A204.1 (cell line): Measurements from ENCODE around the gene CAMK2A.

ENCODE experiments used
- FAIRE-seq: peaks from 2 replicates; lab custom pipeline; 2012; peaks lifted over from hg19 to GRCh38; lab: Jason Lieb, UNC

CAMK2A gene

GRCh38 chr5:150289551-150290390 is at the start of gene CAMK2A:
Gene CAMK2A (minus strand): TSS chr5:150289773. CDS start chr5:150289625, 148 bp downstream.
- FAIRE-seq: no peak

- FAIRE-seq: no peak
These were observed 49.6 kb upstream of the CAMK2A start for GRCh38 chr5:150339165-150339564.

DNA sequence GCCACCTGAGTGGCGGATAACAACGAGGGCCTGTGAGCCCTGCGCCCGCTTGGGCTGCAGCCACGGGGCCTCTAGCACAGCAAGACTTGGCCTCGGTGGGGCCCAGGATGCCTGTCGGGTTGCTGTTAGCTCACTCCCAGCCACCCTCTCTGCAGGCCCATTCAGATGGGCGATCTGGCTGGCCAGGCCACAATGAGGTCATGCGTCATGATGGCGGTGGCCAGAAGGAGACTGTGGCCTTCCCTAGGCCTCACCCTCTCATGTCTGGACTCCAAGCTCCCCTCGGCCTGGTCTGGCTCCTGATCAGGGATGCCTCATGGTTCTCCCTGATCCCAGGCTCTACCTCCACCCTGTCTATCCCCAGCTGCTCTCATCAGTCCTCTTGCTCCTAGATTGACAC is 49.0 kb upstream of the CAMK2A start:
- no peak for FAIRE-seq

- FAIRE-seq: no peak
These were observed 46.2 kb upstream of the CAMK2A start for GRCh38 chr5:150335778-150336177.

DNA sequence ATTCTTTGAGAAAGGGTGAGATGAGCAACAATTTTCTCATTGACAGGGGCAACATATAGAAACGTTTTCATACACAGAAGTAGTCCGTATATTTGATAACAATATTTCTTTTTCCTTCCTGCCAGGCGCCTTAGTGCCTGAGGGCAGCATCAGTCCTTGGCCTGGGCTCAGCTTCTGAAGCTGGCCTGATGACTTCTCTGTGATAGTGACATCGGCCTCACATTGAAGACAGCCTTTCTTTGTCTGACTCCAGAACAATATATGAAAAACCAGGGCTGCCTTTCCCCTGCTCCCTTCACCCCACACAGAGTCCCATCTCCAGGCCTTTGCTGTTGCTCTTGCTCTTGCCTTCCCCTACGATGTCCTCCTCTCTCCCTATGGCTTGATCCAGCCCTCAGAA is 43.8 kb upstream of the CAMK2A start:
- FAIRE-seq: no peak

DNA sequence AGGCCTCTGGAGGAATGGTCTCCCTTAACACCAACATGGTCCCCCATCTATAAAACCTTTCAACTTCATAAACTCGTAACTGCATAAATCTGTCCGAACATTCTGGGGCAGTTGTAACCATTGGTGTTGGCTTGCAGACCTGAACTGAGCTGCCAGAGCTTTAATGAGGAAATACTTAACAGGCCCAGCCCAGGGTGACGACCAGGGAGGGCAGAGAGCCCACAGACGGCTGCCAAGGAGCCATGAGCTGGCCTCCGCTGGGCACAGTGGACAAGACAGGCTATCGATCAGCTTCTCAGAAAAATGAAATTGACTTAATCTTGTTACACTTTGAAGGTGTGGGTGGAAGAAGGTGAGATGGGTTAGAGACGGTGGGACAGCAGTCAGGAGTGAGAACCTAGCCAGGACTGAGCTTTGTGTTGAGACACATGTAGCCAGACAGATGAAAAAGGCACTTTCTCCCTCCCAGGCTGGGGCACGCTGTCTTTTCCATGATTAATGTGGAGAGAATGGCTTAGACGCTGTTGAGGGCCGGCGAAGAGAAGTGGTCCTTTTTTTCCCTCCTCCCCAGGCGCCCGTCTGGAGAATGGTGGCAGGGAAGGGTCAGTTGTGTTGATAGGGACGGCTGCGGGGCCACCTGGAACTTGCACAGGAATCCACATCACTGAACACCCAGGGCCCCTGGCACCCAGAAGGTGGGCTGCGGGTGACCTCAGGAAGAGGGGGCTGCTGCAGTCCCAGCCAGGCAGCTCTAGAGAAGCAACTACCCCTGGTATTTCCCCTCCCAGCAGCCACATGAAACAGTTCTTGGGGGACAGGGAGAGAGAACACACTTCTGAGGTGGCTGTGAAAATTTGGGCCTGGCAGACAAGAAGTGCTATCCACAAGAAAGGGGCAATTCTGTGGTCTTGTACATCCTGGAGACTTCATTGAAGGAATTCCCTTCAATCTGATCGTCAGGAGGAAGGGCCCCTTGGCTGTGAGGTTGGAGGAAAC is 40.6 kb upstream of the CAMK2A start:
- FAIRE-seq: no peak

DNA sequence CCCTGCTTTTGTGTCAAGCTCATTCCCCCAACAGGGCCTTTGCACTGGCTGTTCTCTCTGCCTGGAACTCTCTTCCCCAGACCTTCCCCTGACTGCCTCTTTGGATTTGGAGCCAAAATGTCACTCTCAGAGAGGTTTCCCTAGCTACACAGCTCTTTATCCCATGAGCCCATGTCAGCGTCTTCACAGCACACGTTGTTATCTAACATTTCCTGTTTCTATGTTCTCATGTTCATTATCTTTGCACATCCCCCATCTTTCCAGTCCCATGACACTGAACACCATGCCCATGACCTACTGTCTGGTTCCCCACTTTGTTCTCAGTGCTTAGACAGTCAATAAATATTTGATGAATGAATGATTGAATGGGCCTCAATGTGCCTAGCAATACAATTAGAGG is 39.5 kb upstream of the CAMK2A start:
- FAIRE-seq: no peak

DNA sequence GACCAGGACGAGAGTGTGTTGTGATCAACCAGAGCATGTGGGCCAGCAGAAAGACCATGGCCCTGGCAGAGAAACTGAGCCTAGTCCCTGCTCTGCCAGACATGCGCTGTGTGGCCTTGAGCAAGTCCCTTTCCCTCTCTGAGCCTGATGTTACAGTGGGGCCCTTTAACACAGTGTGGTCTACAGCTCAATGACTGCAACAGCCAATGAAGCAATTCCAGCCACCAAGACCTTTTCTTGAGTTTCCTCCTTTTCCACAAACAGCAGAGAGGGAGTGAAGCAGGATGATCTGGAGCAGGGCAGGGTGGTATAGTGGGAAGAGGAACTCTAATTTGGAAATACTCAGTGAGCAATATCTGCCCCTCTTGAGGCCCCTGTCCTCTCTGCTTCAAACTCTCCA is 38.9 kb upstream of the CAMK2A start:
- no peak for FAIRE-seq

DNA sequence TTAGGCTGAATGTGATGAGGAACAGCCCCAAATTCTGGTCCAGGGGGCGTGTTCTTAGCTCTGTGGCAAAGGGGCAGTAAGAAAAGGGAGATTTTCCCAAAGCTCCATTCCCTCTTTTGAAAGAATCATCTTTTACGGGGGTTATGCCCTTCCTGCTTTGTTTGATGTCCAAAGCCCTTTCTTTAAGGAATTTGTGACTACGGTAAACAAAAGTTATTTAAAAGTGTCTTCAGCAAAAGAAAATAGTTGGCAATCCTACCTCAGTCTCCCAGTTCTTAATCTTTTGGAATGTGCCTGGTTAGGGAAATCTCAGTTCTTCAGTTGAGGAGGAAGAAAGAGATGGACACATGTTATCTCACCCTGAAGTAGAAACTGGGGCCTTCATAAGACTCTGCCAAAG is 37.6 kb upstream of the CAMK2A start:
- no peak for FAIRE-seq

DNA sequence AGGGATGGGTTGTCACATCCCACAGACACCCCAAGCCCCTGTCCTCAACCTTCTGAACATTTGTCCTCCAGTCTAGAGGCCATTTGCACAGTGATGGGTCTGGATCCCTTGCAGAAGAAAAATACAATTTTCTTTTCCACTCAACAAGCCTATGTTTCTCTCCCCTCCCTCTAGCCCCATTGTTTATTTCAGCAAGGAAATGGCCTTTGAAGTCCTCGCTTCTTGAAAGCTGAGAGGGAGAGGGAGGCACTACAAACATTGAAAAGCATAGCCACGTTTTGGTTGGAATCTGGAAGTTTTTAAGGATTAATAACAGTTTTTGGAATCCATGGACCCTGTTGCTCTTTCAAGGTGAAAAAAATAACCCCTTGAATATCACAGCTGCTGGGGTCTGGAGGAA is 37.1 kb upstream of the CAMK2A start:
- FAIRE-seq: no peak

- no peak for FAIRE-seq
These were observed 35.9 kb upstream of the CAMK2A start for GRCh38 chr5:150325426-150325825.

GRCh38 chr5:150323819-150324218 is 34.2 kb upstream of the CAMK2A start:
- FAIRE-seq: no peak

DNA sequence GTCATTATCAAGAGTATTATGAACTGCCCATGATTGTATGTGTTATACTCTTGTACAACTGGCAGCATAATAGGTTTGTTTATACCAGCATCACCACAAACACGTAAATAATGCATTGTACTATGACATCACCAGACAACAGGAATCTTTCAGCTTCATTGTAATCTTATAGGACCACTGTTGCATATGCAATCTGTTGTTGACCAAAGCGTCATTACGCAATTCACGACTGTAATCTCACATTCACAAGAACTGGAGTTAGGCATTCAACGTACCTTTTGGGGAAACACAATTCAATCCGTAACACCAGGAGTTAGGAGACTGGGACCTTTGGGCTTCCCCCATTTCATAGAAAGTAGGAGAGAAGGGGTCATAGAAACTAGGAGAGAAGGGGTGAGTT is 33.5 kb upstream of the CAMK2A start:
- no peak for FAIRE-seq

- no peak for FAIRE-seq
These were observed 32.6 kb upstream of the CAMK2A start for GRCh38 chr5:150322202-150322601.

DNA sequence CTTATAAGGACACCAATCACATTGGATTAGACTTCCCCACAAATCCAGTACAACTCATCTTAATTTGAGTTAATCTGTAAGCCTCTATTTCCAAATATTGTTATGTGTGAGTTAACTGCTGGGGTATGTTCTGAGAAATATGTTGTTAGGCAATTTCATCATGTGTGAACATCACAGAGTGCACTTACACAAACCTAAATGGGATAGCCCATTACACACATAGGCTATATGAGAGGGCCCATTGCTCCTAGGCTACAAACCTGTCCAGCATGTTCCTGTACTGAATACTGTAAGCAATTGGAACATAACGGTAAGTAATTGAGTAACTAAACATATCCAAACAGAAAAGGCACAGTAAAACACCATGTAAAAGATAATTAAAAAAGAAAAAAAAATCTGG is 32.2 kb upstream of the CAMK2A start:
- no peak for FAIRE-seq

DNA sequence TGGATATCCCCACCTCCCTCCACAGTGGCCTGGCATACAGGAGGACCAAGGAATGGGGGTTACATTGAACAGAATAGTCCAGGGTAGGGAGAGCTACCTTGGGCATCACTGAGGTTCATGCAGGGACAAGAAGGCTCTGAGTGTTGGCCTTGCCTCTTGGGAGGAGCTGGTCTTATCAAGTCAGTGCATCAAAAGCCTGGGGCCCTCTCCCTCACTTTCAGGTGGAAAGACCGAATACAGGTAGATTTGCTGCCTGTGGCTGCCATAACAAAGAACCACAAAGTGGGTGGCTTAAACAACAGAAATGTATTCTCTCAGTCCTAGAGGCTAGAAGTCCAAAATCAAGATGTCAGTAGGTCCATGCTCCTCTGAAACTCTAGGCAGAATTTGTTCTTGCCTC is 31.6 kb upstream of the CAMK2A start:
- no peak for FAIRE-seq

GRCh38 chr5:150320044-150320613 is 30.6 kb upstream of the CAMK2A start:
- no peak for FAIRE-seq

DNA sequence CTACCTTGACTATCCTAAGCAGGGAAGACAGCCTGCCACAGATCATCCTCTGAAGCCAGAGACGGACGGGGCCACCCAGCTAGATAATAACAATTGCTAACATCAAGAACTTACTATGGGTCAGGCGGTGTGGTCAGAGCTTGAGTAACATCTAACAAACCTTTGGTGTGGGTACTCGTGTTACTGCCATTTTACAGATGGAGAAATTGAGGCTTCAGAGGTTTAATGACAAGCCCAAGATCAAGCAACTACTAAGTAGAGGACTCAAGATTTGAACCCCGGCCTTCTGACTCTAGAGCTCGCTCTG is 29.9 kb upstream of the CAMK2A start:
- FAIRE-seq: no peak

- no peak for FAIRE-seq
These were observed 29.3 kb upstream of the CAMK2A start for GRCh38 chr5:150318613-150319483.

DNA sequence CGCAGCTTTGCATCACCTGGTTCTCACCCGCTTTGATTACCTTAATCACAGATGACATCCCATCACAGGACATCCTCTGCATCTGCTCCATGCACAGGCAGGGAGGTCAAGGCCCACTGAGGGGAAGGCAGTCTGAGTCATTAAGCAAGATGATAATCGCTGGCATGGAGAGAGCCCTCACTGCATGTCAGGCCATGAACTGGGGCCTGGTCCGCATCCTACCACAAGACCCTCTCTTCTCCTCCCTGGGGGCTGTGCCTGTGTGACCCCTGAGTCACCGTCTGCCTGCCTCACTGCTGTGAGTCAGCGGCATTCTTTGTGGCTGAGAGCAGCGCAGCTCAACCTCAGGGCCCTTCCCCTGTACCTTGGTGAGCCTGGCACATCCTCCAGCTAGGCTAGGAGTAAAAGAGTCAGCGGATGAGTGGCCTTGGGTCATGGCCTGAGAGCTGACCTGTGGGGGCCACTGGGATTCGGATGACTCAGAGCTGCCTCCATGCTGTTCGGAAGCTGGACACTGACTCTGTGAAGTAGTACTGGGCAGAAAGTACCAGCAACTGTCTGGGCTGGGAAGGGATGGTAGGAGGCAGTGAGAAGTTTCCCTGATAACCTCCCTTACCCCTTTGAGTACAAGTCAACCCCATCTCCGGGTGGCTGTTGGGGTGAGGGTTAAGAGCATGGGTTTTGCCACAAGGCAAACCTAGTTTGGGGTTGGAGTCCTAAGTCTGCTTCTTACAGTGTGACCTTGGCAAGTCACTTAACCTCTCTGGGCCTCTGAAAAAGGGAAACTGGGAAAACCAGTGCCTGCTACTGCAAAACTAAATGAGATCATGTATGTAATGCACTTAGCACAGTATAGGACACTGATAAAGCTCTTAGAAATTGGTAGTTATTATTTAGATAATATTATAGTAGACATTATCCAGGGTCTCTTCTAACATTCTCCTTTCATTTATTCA is 27.8 kb upstream of the CAMK2A start:
- no peak for FAIRE-seq

GRCh38 chr5:150316320-150316719 is 26.7 kb upstream of the CAMK2A start:
- FAIRE-seq: no peak
